GM11168 (cell line): Measurements from ENCODE around the gene SNX8.

ENCODE experiments used
- in situ Hi-C: fragments of 300-500 bp; cut with MboI; formaldehyde crosslinking; loops from one replicate; pipeline ENCODE4 v1.12.0; 2022; ENCODE audit warnings: low sequenced_read_pairs; ENCODE audit not compliant: unreplicated experiment

Gene SNX8

DNA sequence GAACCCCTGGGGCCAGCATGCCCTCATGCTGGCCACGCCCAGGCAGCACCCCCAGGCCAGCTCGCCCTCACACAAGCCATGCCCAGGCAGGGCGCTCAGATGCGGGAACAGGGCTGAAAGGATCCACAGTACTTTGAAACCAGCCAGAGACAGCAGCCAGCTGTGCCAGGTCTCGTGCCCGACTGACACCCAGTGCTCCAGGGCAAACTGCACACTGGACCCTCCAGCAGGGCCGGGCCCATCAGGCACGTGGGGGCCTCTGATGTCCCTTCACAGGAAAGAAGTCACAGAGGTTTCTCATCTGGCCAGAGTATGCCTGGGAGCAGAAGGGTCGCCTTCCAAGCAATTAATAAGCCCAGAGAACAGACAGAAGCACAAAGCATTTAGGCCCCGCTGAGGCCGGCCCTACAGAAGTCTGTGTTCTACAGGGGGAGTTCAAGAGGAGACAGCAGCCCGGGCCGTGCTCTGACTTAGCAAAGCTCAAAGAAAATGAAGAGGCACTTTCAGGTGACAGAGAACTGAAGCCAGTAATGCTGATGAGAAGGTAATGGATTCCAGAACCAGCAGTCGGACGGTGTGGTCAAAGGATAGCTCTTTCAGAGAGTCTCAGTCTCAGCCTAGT is 102.9 kb downstream of the SNX8 start:
- in situ Hi-C loops: no loop called here

DNA sequence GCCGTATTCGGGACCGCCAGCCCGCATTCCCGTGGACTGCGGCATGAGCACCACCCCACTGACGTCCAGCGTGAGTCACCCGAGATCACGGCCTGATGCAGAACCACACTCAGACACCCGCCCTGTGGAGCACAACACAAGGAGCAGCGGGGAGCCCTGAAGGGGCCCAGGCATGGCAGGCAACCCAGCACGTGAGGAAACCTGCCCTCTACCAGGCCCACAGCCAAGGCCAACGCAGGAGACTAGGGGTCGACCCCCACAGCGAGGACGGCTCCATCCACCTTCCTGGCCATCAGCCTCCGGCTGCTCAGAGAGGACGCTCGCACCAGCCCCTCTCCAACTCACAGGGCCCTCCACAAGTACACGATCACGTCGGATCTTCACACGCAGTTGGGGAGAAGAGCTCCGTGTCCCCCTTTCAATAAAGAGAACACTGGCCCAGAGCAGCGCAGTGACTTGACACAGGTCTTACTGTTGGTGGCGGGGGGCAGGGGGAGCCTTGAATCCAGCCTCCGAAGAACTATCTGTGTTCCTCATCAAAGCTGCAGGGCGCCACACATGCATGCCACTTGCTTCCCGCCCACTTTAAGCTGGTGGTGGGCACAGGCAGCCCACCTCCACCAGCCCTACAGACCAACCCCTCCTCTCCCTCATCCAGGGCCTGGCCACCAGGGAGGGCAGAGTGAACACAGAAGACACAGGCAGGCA is 103.5 kb downstream of the SNX8 start:
- in situ Hi-C loops: no loop called here

- in situ Hi-C loops: no loop called here
These were observed 104.3 kb downstream of the SNX8 start for GRCh38 chr7:2209961-2210323.

- in situ Hi-C loops: no loop called here
These were observed 104.9 kb downstream of the SNX8 start for GRCh38 chr7:2209146-2209960.

GRCh38 chr7:2208712-2209111 is 105.5 kb downstream of the SNX8 start:
- in situ Hi-C loops: no loop called here

DNA sequence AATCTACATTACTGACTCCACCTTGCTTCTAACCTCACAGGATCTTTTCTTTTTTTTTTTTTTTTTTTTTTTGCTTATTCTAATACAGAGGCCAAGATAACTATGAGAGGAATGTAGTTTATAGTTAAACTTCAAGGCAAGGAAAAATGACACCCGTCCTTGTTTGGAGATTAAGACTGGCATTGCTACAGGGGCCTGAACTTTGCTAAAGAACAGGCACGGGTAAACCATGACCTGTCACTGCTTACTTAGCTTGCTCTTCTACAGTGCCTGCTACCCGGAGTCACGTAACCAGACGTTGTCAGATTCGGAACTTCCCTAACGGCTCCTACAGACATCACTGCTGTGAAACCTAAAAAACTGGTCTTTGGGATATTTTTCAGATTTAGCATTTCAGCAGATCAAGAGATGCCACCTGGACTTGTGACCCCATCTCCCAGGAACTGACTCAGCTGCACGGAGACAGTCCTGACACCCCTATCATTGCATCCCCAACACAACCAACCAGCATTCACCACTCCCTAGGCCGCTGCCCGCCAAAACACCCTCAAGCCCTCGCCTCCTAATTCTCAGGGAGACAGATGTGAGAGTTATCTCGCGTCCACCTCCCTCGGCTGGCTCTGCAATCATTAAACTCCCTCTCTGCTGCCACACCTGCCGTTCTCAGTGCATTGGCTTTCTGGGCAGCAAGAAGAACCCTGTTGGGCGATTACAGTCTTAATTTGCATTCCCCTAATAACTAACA is 109.0 kb downstream of the SNX8 start:
- in situ Hi-C loops: no loop called here

- in situ Hi-C loops: no loop called here
These were observed 109.8 kb downstream of the SNX8 start for GRCh38 chr7:2204446-2204845.

- in situ Hi-C loops: no loop called here
These were observed 110.4 kb downstream of the SNX8 start for GRCh38 chr7:2203766-2204300.

GRCh38 chr7:2202901-2203765 is 111.1 kb downstream of the SNX8 start:
- in situ Hi-C loops: no loop called here

- in situ Hi-C loops: no loop called here
These were observed 111.9 kb downstream of the SNX8 start for GRCh38 chr7:2202361-2202761.
